Measurements from ENCODE around the gene GRN. TPM values are rescaled to one million over a fixed set of nuclear protein-coding genes. Genes with fewer than 3 reads are reported as not detected.
"Not testable (repeated sequence)": the region's sequence is repeated elsewhere in the genome, so short reads cannot be mapped to it uniquely, and the experiment has no call there.

GRN gene
- total RNA-seq, 1 donor from 2014 or later, result 341 TPM

- no peak for DNase-seq (ENCODE audit: low spot score)
Measured at GRCh38 chr17:44346064-44346844, 1.2 kb downstream of the GRN start.

GRCh38 chr17:44347206-44348055 lies 2.3 kb downstream of the GRN start:
- DNase-seq (ENCODE audit: low spot score), result not testable (repeated sequence)

GRCh38 chr17:44348234-44348987 lies 3.3 kb downstream of the GRN start:
- no peak for DNase-seq (ENCODE audit: low spot score)

- no peak for DNase-seq (ENCODE audit: low spot score)
Measured at GRCh38 chr17:44348988-44349364, 3.9 kb downstream of the GRN start.

- DNase-seq (ENCODE audit: low spot score), result no peak
Measured at GRCh38 chr17:44349553-44350070, 4.5 kb downstream of the GRN start.

GRCh38 chr17:44350733-44351226 lies 5.7 kb downstream of the GRN start:
- DNase-seq (ENCODE audit: low spot score), result no peak

GRCh38 chr17:44351464-44351863 lies 6.4 kb downstream of the GRN start:
- DNase-seq (ENCODE audit: low spot score), result no peak

- no peak for DNase-seq (ENCODE audit: low spot score)
Measured at GRCh38 chr17:44351961-44352827, 7.1 kb downstream of the GRN start.

GRCh38 chr17:44352828-44353671 lies 7.9 kb downstream of the GRN start:
- no peak for DNase-seq (ENCODE audit: low spot score)

- DNase-seq (ENCODE audit: low spot score), result no peak
Measured at GRCh38 chr17:44353672-44354331, 8.7 kb downstream of the GRN start.

GRCh38 chr17:44354582-44355561 lies 9.8 kb downstream of the GRN start:
- DNase-seq (ENCODE audit: low spot score), result no peak

GRCh38 chr17:44355642-44356099 lies 10.6 kb downstream of the GRN start:
- DNase-seq (ENCODE audit: low spot score), result no peak

- no peak for DNase-seq (ENCODE audit: low spot score)
Measured at GRCh38 chr17:44356241-44356640, 11.1 kb downstream of the GRN start.

GRCh38 chr17:44358066-44358465 lies 13.0 kb downstream of the GRN start:
- DNase-seq (ENCODE audit: low spot score), result no peak

- no peak for DNase-seq (ENCODE audit: low spot score)
Measured at GRCh38 chr17:44359006-44359405, 13.9 kb downstream of the GRN start.

- no peak for DNase-seq (ENCODE audit: low spot score)
Measured at GRCh38 chr17:44359458-44360143, 14.5 kb downstream of the GRN start.

- no peak for DNase-seq (ENCODE audit: low spot score)
Measured at GRCh38 chr17:44360144-44360533, 15.0 kb downstream of the GRN start.
